ENCODE results near the gene TAF12.

DNA sequence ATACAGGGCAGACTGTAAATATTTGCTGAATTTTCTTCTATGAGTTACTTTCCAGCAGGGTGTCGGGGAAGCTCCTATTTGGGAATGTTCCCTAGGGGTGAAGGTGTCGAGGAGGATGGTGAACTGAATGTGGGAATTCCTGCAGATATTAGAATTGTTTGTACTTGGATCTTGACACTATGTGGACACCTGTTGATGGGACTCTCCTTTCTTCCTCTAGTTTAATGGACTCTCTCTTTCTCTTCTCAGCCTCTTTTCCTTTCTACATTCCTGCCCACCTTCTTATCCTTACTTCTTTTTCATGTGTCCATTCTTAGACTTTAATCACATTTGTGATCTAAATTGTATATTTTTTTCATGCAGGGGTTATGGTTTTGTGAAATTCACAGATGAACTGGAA is 75.9 kb downstream of the TAF12 start:
- TF ChIP-seq, protein P1, sequence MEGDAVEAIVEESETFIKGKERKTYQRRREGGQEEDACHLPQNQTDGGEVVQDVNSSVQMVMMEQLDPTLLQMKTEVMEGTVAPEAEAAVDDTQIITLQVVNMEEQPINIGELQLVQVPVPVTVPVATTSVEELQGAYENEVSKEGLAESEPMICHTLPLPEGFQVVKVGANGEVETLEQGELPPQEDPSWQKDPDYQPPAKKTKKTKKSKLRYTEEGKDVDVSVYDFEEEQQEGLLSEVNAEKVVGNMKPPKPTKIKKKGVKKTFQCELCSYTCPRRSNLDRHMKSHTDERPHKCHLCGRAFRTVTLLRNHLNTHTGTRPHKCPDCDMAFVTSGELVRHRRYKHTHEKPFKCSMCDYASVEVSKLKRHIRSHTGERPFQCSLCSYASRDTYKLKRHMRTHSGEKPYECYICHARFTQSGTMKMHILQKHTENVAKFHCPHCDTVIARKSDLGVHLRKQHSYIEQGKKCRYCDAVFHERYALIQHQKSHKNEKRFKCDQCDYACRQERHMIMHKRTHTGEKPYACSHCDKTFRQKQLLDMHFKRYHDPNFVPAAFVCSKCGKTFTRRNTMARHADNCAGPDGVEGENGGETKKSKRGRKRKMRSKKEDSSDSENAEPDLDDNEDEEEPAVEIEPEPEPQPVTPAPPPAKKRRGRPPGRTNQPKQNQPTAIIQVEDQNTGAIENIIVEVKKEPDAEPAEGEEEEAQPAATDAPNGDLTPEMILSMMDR (IDR thresholded peaks at IDR 0.05; ENCODE audit: borderline replicate concordance, extremely low read depth, low read length, poor library complexity, severe bottlenecking): no peak
- no peak for TF ChIP-seq EZH2 (IDR thresholded peaks at IDR 0.05; ENCODE audit: borderline replicate concordance, low read depth, low read length, severe bottlenecking)

All from DND-41 (cell line).